IPS-11a (cell line): ENCODE measurements around the gene BPIFB3.

Source experiments
- H3K4me3 ChIP-seq: one replicate; pipeline ENCODE4 v1.5.1; 2013; ENCODE audit warnings: low read depth, low read length, control low read depth

BPIFB3 gene

GRCh38 chr20:33061658-33062028, 7.9 kb downstream of the BPIFB3 start:
- H3K4me3 ChIP-seq = no peak overlapping the region

GRCh38 chr20:33062105-33062824, 8.6 kb downstream of the BPIFB3 start:
- H3K4me3 ChIP-seq = no peak overlapping the region

- H3K4me3 ChIP-seq = no peak overlapping the region
Measured at GRCh38 chr20:33062825-33063149, 9.1 kb downstream of the BPIFB3 start.

- H3K4me3 ChIP-seq = no peak overlapping the region
Measured at GRCh38 chr20:33063271-33063670, 9.6 kb downstream of the BPIFB3 start.

GRCh38 chr20:33064572-33065287, 11.0 kb downstream of the BPIFB3 start:
- H3K4me3 ChIP-seq = no peak overlapping the region

- no peak overlapping the region for H3K4me3 ChIP-seq
Measured at GRCh38 chr20:33065785-33066184, 12.1 kb downstream of the BPIFB3 start.

GRCh38 chr20:33067806-33068205, 14.1 kb downstream of the BPIFB3 start:
- no peak overlapping the region for H3K4me3 ChIP-seq

GRCh38 chr20:33068251-33068939, 14.7 kb downstream of the BPIFB3 start:
- no peak overlapping the region for H3K4me3 ChIP-seq

- no peak overlapping the region for H3K4me3 ChIP-seq
Measured at GRCh38 chr20:33069673-33070072, 16.0 kb downstream of the BPIFB3 start.

- no peak overlapping the region for H3K4me3 ChIP-seq
Measured at GRCh38 chr20:33070111-33071053, 16.7 kb downstream of the BPIFB3 start.

- no peak overlapping the region for H3K4me3 ChIP-seq
Measured at GRCh38 chr20:33071198-33071597, 17.5 kb downstream of the BPIFB3 start.

- no peak overlapping the region for H3K4me3 ChIP-seq
Measured at GRCh38 chr20:33072362-33072761, 18.7 kb downstream of the BPIFB3 start.

- no peak overlapping the region for H3K4me3 ChIP-seq
Measured at GRCh38 chr20:33072813-33073212, 19.1 kb downstream of the BPIFB3 start.

- no peak overlapping the region for H3K4me3 ChIP-seq
Measured at GRCh38 chr20:33074675-33075074, 21.0 kb downstream of the BPIFB3 start.

- no peak overlapping the region for H3K4me3 ChIP-seq
Measured at GRCh38 chr20:33075281-33075680, 21.6 kb downstream of the BPIFB3 start.

GRCh38 chr20:33076662-33077372, 23.1 kb downstream of the BPIFB3 start:
- H3K4me3 ChIP-seq = no peak overlapping the region

- no peak within 1 kb of the TSS for H3K4me3 ChIP-seq
Measured at GRCh38 chr20:33079259-33079658, 25.6 kb downstream of the BPIFB3 start, which contains the start of gene BPIFB4. BPIFB4 (plus strand) TSS chr20:33079643; CDS start chr20:33081527, 1,884 bp downstream.

- no peak overlapping the region for H3K4me3 ChIP-seq
Measured at GRCh38 chr20:33081411-33082154, 27.9 kb downstream of the BPIFB3 start.

- H3K4me3 ChIP-seq = no peak overlapping the region
Measured at GRCh38 chr20:33082546-33082945, 28.8 kb downstream of the BPIFB3 start.
